ENCODE measurements around the gene OR52N5.

- TF ChIP-seq CTCF (IDR thresholded peaks at IDR 0.05; ENCODE audit: insufficient read depth, low read length, poor library complexity, severe bottlenecking) (no peak), EZH2phosphoT487 (conservative IDR thresholded peaks at IDR 0.05; ENCODE audit: low read length) (no peak)
These were observed 45.3 kb downstream of the OR52N5 start for GRCh38 chr11:5737670-5738392.
